K562 (cell line): ENCODE results near the gene ATP6V1F. TPM values are rescaled to one million over a fixed set of nuclear protein-coding genes. Genes with fewer than 3 reads are reported as not detected.
A peak's percentile ranks its signal among the peaks of the same experiment; 100 is the strongest.

Experiments used
- BCL6 ChIP-seq: fragments of 250-450 bp; sonication (Bioruptor Pico); IDR thresholded peaks from 2 replicates; pipeline ENCODE4 v1.4.0; 2020
- ELF1 ChIP-seq: fragments of 200-800 bp; sonication (Bioruptor generic); IDR thresholded peaks from 2 replicates; pipeline ENCODE4 v1.6.1; 2016; ENCODE audit warnings: missing genetic modification characterization, missing compliant biosample characterization
- FOSL1 ChIP-seq: fragments of 200-800 bp; sonication (Bioruptor generic); conservative IDR thresholded peaks from 2 replicates; pipeline ENCODE4 v1.6.1; 2016; ENCODE audit warnings: missing genetic modification characterization, missing compliant biosample characterization
- HNRNPH1 ChIP-seq: fragments of 200-400 bp; formaldehyde crosslinking; optimal IDR thresholded peaks from 2 replicates; pipeline ENCODE3; 2017; ENCODE audit warnings: low read depth, mild to moderate bottlenecking, low read length, moderate library complexity
- HSF4 ChIP-seq: fragments of 250-450 bp; sonication (Bioruptor Pico); IDR thresholded peaks from 2 replicates; pipeline ENCODE4 v2.1.2; 2022; ENCODE audit warnings: mild to moderate bottlenecking, moderate library complexity, borderline replicate concordance
- KLF13 ChIP-seq: fragments of 450-650 bp; IDR thresholded peaks from 2 replicates; pipeline ENCODE4 v1.6.1; 2016; ENCODE audit warnings: missing genetic modification characterization, low read depth, mild to moderate bottlenecking, missing compliant biosample characterization, moderate library complexity, borderline replicate concordance
- NBN ChIP-seq: fragments of 450-650 bp; IDR thresholded peaks from 2 replicates; pipeline ENCODE4 v1.6.1; 2016; ENCODE audit warnings: low read depth, mild to moderate bottlenecking
- PHF21A ChIP-seq: fragments of 450-650 bp; IDR thresholded peaks from 2 replicates; pipeline ENCODE4 v1.6.1; 2017; ENCODE audit warnings: low read depth, borderline replicate concordance
- TFAM ChIP-seq: fragments of 250-450 bp; sonication (Bioruptor Pico); conservative IDR thresholded peaks from 2 replicates; pipeline ENCODE4 v1.5.0; 2021; ENCODE audit warnings: mild to moderate bottlenecking, moderate library complexity
- ZNF24 ChIP-seq: fragments of 450-650 bp; IDR thresholded peaks from 2 replicates; pipeline ENCODE4 v1.6.1; 2016
- ZNF253 ChIP-seq: fragments of 250-450 bp; sonication (Bioruptor Pico); conservative IDR thresholded peaks from 2 replicates; pipeline ENCODE4 v1.6.1; 2021; ENCODE audit warnings: mild to moderate bottlenecking
- ZNF431 ChIP-seq: sonication (generic); formaldehyde crosslinking; IDR thresholded peaks from 2 replicates; pipeline ENCODE4 v1.8.0; 2022; ENCODE audit warnings: mild to moderate bottlenecking, missing genetic modification reagents
- ZNF57 ChIP-seq: fragments of 450-650 bp; formaldehyde crosslinking; IDR thresholded peaks from 2 replicates; pipeline ENCODE4 v1.4.0; 2020; ENCODE audit warnings: mild to moderate bottlenecking, moderate library complexity
- polyA plus RNA-seq, 8 experiments: library from polyadenylated mRNA; depleted of rRNA in 4 of 8; stranded (reverse) in 5 of 8; unstranded in 3 of 8; fragments of >200 nt; fragmentation: Nextera tagmentation in 2 of 8; fragmentation: Illumina TruSeq in 1 of 8; extraction: Ambion mirVana in 2 of 8; extraction: Trizol in 1 of 8; gene quantifications; 2 replicates each; pipeline versions ENCODE4 v1.2.1 to v1.2.3, GENCODE V29; 2011 to 2014; ENCODE audit warnings: inconsistent platforms in 1 of 8, missing spikeins in 1 of 8
- total RNA-seq, 7 experiments: library from RNA; depleted of rRNA in 6 of 7; stranded (reverse); fragments of >200 nt in 6 of 7; fragmentation: Illumina TruSeq in 2 of 7; extraction: Trizol in 2 of 7; gene quantifications; 2 replicates each; pipeline versions ENCODE4 v1.2.1 to v1.2.3, GENCODE V29; 2011 to 2021; ENCODE audit warnings: low replicate concordance in 1 of 7
- TF ChIP-seq, protein P1 (sequence below), 2 experiments: fragments of 250-450 bp in 1 of 2; fragments of 450-650 bp in 1 of 2; sonication (Bioruptor Pico) in 1 of 2; IDR thresholded peaks; 2 replicates each; pipeline versions ENCODE4 v1.6.1 to v1.8.0; 2016 to 2021; ENCODE audit warnings: mild to moderate bottlenecking in 2 of 2, moderate library complexity in 2 of 2, missing compliant biosample characterization in 1 of 2, missing genetic modification characterization in 1 of 2
- TF ChIP-seq, protein P2 (sequence below): fragments of 250-450 bp; sonication (Bioruptor Pico); IDR thresholded peaks from 2 replicates; pipeline ENCODE4 v1.4.0; 2020
- TF ChIP-seq, protein P3 (sequence below): fragments of 250-450 bp; sonication (Bioruptor Pico); IDR thresholded peaks from 2 replicates; pipeline ENCODE4 v1.9.0; 2021; ENCODE audit warnings: mild to moderate bottlenecking, inconsistent platforms

The ATP6V1F gene
- total and polyA plus RNA-seq, 9 of the 15 experiments (the other 6 are each of a cell fraction or from before 2014, with no cell fraction given) = 206 to 1,123 (median 542) TPM

DNA sequence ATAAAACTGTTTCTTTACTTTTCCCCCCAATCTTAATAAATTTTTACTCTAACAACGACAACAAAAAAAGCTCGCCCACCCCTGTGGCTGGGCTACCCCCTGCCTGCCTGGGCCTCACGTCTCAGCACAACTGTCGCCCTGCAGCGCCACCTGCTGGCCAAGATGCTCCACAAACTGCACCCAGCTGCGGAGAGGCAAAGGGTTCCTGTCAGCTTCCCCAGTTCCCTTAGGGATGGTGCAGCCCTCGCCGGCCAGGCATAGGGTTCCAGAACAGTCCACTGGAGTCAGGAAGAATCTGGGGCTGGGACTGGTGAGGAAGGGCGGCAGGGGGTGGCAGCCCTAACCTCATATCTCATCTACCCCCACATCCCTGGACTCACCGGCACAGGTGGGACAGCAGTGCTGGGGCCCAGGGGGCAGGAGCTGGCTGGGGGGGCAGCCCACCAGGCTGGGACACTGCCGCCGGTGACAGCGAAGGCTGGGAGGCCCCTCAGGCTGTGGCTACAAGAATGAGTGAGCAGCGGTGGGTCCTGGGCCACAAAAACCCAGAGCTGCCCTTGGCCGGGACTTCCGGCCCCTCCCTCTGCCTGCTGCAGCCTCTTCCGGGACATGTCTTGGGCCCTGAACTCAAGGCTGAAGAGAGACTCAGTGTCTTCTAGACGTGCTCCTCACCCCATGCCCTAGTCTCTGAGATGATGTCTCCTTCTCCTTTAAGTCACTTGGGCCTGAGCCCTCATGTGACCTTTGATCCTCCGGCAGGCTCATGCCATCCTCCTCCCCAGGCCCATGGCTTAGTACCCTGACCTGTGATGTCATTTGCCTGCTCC lies 21.2 kb downstream of the ATP6V1F start (continued):
- TF ChIP-seq, protein P1, sequence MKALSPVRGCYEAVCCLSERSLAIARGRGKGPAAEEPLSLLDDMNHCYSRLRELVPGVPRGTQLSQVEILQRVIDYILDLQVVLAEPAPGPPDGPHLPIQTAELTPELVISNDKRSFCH (CRISPR knock-in tag; IDR thresholded peaks at IDR 0.05) = no peak
- TF ChIP-seq, protein P1 (tag; IDR thresholded peaks at IDR 0.05) = no peak
- no peak for TF ChIP-seq ELF1 (tag)
- TF ChIP-seq HNRNPH1 = no peak
- no peak for TF ChIP-seq ZNF253
- no peak for TF ChIP-seq HSF4 (CRISPR knock-in tag)
- no peak for TF ChIP-seq ZNF431 (CRISPR knock-in tag)
- no peak for TF ChIP-seq ZNF57 (CRISPR knock-in tag)
- 0 out of 2 replicates have a peak, but pooled peaks have one; percentile 28 for TF ChIP-seq KLF13 (tag)
- TF ChIP-seq BCL6 = no peak
- TF ChIP-seq, protein P2, sequence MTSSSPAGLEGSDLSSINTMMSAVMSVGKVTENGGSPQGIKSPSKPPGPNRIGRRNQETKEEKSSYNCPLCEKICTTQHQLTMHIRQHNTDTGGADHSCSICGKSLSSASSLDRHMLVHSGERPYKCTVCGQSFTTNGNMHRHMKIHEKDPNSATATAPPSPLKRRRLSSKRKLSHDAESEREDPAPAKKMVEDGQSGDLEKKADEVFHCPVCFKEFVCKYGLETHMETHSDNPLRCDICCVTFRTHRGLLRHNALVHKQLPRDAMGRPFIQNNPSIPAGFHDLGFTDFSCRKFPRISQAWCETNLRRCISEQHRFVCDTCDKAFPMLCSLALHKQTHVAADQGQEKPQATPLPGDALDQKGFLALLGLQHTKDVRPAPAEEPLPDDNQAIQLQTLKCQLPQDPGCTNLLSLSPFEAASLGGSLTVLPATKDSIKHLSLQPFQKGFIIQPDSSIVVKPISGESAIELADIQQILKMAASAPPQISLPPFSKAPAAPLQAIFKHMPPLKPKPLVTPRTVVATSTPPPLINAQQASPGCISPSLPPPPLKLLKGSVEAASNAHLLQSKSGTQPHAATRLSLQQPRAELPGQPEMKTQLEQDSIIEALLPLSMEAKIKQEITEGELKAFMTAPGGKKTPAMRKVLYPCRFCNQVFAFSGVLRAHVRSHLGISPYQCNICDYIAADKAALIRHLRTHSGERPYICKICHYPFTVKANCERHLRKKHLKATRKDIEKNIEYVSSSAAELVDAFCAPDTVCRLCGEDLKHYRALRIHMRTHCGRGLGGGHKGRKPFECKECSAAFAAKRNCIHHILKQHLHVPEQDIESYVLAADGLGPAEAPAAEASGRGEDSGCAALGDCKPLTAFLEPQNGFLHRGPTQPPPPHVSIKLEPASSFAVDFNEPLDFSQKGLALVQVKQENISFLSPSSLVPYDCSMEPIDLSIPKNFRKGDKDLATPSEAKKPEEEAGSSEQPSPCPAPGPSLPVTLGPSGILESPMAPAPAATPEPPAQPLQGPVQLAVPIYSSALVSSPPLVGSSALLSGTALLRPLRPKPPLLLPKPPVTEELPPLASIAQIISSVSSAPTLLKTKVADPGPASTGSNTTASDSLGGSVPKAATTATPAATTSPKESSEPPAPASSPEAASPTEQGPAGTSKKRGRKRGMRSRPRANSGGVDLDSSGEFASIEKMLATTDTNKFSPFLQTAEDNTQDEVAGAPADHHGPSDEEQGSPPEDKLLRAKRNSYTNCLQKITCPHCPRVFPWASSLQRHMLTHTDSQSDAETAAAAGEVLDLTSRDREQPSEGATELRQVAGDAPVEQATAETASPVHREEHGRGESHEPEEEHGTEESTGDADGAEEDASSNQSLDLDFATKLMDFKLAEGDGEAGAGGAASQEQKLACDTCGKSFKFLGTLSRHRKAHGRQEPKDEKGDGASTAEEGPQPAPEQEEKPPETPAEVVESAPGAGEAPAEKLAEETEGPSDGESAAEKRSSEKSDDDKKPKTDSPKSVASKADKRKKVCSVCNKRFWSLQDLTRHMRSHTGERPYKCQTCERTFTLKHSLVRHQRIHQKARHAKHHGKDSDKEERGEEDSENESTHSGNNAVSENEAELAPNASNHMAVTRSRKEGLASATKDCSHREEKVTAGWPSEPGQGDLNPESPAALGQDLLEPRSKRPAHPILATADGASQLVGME (CRISPR knock-in tag) = no peak
- TF ChIP-seq, protein P3, sequence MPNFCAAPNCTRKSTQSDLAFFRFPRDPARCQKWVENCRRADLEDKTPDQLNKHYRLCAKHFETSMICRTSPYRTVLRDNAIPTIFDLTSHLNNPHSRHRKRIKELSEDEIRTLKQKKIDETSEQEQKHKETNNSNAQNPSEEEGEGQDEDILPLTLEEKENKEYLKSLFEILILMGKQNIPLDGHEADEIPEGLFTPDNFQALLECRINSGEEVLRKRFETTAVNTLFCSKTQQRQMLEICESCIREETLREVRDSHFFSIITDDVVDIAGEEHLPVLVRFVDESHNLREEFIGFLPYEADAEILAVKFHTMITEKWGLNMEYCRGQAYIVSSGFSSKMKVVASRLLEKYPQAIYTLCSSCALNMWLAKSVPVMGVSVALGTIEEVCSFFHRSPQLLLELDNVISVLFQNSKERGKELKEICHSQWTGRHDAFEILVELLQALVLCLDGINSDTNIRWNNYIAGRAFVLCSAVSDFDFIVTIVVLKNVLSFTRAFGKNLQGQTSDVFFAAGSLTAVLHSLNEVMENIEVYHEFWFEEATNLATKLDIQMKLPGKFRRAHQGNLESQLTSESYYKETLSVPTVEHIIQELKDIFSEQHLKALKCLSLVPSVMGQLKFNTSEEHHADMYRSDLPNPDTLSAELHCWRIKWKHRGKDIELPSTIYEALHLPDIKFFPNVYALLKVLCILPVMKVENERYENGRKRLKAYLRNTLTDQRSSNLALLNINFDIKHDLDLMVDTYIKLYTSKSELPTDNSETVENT = no peak; the same call in 1 of the 2 replicates
- TF ChIP-seq FOSL1 (tag) = no peak
- TF ChIP-seq PHF21A = no peak
- TF ChIP-seq ZNF24 = no peak; the same call in 1 of the 2 replicates
- no peak for TF ChIP-seq TFAM (CRISPR knock-in tag)
- no peak for TF ChIP-seq NBN
